Measurements from ENCODE around the gene TBC1D4.
"Not testable (repeated sequence)": the region's sequence is repeated elsewhere in the genome, so short reads cannot be mapped to it uniquely, and the experiment has no call there.

TBC1D4 gene

GRCh38 chr13:75316427-75316826 lies 165.5 kb downstream of the TBC1D4 start:
- no peak for DNase-seq

DNA sequence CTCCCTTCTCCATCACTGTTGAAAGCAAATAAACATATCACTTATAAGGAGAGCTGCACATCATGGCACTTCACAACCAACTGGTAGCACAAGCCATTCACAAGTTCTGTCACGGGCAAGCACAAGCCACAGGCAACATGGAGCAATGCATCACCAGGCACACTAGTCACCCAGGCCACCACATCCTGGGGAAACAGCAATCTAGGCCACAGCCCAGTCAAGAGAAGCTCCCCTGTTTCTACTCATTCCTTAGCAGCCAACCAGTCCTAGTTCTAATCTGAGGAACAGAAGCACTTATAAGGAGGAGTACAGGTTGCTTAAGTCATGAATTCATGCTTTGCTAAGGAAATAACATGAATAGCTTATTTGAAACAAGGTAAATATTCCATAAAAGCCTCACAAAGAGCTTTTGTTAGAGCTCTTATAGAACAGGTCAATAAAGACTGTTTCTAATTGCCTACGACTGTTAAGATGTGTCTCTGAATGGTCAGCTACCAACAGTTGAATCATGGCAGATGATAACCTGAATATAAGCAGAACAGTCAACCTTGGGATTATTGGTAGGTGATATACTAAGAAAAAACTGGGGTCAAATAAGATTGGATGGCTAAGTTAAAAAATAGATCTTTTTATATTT lies 169.0 kb downstream of the TBC1D4 start:
- no peak for DNase-seq

DNA sequence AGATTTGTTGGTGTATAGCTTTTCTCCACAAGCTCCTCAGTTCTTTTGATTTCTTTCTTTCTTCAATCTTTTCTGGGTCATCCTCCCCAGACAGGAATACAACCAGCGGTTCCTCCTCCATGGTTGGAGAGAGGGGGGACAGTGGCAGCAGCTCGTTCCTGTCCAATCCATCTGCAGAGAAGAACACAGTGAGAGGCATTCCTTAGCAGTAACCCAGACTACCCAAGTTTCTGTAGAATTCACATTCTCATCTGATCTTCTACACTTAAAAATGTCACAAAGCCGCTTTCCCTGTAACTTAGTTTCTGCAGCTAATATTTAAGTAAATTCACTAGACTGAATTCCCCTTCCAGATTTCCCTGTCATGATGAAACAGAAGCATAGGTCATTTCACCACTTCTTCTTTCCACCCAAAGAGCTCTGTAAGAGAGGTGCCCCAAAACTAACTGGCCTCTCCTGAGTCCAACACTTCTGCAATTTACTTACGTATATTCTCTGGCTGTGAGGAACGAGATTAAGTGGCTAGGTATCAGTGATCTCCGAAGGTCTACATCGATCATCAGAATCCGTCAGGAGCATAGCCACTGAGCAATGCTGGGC lies 171.9 kb downstream of the TBC1D4 start:
- DNase-seq, result no peak

DNA sequence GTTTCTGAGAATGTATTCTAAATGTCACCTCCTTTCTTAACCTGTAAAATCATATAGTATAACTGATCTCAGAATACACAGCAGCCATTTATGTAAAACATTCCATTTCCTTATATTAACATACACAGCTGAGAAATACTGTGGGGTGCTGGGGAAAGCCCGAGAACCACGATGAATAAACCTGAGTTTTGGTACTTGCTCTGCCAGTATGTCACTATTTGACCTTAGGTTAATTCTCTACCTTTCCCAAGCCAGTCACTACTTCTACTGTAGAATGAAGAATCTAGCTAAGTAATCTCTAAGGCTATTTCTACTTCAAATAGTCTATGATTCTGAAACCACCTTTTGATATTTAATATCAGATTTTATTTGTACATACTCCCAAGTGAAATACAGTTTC lies 173.7 kb downstream of the TBC1D4 start:
- no peak for DNase-seq

DNA sequence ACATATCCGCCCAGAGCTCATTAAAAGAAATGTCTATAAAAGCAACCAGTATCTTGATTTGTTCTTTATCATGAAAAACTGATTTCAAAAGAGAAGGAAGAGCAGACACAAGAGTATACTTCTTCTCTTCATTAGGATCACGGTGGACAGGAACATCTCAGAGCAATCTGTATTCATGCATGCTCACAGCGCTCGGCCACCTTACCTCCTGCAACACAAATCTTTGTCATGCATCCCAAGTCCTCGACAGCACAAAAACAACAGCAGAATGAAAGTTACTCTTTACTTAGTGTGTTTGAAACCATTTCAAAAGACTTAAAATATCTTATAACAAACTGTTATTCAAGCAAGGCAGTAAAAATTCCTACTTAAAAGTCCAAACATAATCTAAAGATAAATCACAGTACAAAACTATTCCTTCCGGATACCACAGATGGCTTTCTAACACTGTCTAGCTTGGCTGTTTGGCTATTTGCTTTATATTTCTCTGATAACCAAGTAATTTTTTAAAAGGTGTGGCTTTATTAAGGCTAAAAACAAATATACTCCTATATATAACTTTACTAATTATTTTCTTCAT lies 174.5 kb downstream of the TBC1D4 start:
- no peak for DNase-seq

- DNase-seq, result not testable (repeated sequence)
Measured at GRCh38 chr13:75306967-75307366, 175.0 kb downstream of the TBC1D4 start.

- no peak for DNase-seq
Measured at GRCh38 chr13:75305059-75305458, 176.9 kb downstream of the TBC1D4 start.

DNA sequence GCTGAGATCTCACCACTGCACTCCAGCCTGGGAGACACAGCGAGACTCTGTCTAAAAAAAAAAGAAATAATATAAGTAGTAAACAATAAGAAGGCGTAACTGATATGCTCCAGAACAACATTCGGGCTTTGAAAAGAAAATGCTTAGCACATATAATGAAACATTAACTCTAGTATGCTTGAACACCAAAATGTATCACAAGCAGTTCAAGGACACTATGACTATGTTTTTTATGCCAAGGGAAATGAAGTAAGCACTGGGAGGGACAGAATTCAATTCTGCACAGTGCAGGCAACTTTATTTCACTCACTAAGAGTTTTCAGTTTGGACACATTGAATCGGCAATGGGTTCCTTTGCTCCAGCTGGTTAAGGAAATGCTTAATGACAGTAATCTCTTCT lies 178.7 kb downstream of the TBC1D4 start:
- no peak for DNase-seq

DNA sequence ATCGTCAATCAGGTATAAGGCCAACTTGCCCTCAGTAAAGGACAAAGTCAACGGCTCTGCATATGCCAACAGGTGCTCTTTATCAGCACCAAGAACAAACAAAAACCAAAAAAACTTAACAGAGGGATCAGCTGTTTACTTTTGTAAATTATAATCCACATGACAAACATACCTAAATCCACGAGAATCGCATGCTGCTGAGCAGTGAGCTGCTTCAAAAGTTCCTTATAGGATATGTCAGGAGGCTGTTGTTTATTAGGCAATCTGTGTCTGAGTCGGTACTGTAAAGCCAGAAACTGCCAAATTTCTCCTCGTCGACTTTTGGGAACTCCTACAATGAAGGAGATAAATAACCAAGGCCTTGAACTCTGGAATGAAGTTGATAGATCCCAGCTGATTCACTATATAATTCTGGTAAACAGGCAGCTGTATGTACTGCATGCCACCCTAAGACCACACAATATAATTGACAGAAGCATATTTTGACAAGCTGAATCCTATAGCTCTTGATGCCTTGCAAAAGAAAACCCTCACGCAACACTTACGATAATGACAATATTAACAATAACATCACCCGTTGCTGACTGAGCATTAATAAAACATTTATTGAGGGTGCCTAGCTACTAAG lies 179.8 kb downstream of the TBC1D4 start:
- no peak for DNase-seq

DNA sequence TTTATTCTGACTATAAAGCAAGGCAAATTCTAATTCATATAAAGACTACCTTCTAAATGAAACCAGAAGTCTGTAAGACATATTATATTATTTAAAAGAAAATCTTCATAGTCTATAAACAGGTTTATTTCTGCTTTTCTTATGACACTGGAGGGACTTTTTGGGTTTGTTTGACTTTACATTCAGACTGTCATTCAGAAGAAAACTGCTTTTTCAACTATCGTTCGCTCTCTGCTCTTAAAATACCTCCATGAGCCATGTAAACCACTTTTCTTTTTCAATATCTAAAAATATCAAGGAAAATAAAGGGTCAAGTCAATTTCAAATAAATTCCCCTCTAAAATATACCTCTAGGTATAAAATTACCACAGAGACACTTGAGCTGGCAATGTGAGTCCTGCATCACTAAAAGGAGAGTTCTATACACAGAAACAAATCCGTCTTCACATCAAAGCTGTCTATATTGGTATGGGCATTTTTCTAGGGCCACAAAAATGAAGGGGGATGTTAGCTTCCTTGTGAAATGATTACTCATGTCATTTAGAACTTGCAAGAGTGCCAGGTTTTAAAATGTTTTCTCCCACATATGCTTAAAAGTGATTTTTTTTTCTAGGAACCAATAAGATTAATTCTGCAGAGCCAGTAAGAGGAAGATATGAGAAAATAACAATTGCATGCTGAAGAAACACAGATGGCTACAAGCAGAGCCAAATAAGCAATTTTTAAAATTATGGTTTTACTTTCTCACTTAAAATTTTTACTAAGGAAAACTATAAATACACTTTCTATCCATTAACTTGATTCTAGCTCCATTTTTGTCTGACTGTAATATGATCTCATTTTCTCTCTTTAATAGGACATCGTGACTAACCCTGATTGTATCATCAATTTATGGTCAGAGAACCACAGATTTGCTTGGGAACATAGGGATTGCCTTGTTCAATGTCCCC lies 181.8 kb downstream of the TBC1D4 start:
- no peak for DNase-seq

- no peak for DNase-seq
Measured at GRCh38 chr13:75299246-75299645, 182.7 kb downstream of the TBC1D4 start.

DNA sequence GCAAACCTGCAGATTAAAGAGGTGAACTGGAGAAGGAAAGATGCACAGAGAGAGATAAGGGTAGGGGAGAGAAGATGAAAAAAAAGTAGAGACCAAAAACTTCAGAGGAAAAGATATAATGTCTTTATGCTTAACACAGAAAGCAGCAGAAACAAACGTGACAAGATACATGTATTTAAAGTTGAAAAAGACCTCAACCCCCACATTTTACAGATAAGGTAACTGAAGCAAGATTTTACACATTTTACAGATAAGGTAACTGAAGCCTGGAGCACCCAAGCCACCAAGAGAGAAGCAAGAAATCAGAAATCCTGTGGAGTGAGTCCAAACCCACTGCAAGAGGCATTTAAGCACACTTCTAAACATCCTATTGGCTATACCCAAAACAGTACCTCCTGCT lies 185.3 kb downstream of the TBC1D4 start:
- no peak for DNase-seq

DNA sequence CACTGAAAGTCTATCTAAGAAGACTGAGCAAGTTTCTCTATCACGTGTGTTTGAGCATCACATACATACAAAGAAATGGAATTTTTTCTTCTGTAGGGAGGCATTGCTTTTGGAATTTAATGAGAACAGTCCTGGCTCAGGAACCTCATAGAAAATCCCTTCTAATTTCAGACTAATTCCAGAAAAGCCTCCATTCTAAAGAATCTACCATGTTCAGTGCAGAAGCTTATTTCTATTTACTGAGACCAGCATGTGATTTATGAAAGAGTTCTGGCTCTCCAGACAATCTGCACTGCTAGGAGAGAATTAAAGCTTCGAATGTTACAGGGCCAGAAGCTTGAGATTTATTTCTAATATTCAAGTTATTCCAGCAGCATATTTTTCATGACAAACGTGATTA lies 186.8 kb downstream of the TBC1D4 start:
- DNase-seq, result no peak

DNA sequence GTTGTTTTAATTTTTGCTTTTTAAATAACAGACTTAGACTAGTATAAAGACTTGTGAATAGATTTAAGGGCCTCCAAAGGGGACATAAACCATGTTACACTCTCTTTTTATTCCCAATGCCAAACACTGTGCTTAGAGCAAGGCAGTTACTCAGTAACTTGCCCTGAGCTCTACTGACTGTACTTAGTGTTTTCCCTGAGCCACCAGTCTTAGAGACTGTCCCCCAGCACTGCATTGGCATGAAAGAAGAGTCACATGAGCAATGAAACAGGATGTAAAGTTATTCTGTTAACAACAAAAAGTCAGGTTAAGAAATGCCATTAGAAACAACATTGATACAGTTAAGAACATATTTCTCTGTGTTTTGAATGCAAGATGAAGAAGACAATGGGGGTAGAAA lies 187.9 kb downstream of the TBC1D4 start:
- DNase-seq, result no peak

GRCh38 chr13:75285310-75285709 lies 196.7 kb downstream of the TBC1D4 start:
- no peak for DNase-seq

DNA sequence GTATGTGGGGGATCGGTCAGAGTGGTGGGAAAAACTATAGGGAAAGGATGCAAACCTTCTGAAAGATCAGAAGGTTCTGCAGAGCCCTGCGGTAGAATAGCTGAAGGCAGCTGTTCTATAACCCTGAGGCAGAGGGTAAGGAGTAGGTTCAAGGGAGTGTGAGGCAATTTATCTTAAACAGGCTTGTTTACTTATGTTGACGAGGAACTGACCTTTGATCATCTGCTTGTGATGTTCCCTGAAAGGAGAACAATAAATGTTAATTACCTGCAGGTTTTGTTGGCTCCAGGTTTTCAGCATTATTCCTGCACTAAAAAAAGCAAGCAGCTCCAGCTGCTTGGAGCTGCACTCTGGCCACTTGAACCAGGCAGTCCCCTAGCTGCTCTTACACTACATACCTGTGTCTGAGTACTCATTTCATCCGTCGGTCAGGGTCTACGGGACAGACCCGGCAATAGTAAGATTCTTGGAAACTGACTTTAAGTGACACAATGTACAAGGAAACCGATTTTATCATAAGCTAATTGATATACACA lies 202.1 kb downstream of the TBC1D4 start:
- DNase-seq, result no peak

DNA sequence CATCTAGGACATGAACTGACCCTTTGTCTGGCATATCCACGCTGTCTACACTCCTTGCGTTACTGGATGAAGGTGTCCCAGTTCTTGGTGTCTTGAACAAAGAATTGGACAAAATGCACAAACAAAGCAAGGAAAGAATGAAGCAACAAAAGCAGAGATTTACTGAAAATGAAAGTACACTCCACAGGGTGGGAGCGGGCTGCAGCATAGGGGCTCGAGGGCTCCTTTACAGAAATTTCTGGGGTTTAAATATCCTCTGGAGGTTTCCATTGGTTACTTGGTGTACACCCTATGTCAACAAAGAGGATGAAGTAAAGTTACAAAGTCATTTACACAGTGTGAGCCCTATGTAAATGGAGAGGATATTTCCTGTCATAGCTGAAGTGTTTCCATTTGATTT lies 208.3 kb downstream of the TBC1D4 start:
- not testable (repeated sequence) for DNase-seq

- no peak for DNase-seq
Measured at GRCh38 chr13:75271846-75272245, 210.1 kb downstream of the TBC1D4 start.

GRCh38 chr13:75268481-75268880 lies 213.5 kb downstream of the TBC1D4 start:
- DNase-seq, result not testable (repeated sequence)

DNA sequence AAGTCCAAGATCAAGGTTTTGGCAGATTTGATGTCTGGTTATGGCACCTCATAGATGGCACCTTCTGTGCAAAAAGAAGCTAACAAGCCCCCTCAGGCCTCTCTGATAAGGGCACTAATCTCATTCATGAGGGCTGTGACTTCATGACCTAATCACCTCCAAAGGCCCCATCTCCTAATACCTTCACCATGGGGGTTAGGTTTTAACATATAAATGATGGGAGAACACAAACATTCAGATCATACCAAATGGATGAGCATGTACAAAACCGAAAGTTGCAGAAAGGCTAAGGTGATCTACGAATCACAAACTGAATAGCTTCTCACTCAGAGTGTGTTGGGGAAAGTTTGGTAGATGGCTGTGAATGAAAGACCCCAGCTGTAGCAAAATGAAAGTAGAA lies 217.4 kb downstream of the TBC1D4 start:
- no peak for DNase-seq

GRCh38 chr13:75263741-75264407 lies 218.1 kb downstream of the TBC1D4 start:
- no peak for DNase-seq

- peak; percentile 64 for DNase-seq
Measured at GRCh38 chr13:75258159-75258782, 223.7 kb downstream of the TBC1D4 start.

Measured in NCI-H2171 treated with DMSO at 0.1 percent for 48 hours (cell line).